Activated naive CD4-positive, alpha-beta T cell treated with anti-CD3 and anti-CD28 coated beads, Interleukin-2, amount 50 U/mL, for 16 hours (primary cell): ENCODE data around the gene RRN3.
"Not testable (repeated sequence)": the region's sequence is repeated elsewhere in the genome, so short reads cannot be mapped to it uniquely, and the experiment has no call there.

Experiments used
- DNase-seq: peaks from one replicate; pipeline ENCODE4 v3.0.0-alpha.2; 2020

Gene RRN3

DNA sequence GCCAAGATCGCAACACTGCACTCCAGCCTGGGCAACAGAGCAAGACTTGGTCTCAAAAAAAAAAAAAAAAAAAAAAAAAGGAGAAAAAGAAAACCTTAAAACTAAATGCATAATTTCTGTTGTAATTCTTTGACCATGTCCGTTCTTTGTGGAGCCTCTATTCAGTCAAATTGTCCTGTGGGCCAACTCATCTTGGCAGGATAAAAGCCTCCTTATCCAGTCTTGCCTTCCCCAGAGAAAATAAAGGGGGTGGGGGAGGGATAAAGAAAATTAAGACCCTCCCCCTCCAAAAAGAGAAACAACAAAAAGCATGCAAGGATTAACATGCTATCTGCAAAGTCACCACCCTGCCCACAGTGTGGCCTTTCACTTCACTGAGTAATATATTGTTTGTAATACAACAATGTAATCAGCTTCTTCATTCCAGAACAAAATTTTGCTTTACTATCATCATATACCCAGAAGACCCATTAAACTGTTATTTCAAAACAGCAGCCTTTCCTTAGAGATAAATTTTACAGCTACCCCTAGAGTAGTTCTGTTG, 5.4 kb upstream of the RRN3 start:
- not testable (repeated sequence) for DNase-seq

DNA sequence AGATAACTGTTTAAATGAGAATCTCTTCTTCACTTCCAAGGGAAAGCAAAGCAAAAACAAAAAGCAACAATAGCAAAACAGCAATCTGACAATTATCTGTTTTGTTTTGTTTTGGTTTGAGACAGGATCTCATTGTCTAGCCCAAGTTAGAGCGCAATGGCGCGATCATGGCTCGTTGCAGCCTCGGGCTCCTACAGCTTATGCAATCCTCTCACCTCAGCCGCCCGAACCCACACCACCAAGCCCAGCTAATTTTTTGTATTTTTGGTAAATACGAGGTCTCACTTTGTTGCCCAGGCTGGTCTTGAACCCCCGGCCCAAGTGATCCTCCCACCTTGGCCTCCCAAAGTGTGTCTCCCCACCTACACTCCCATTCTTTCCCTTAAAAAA, 2.5 kb upstream of the RRN3 start:
- DNase-seq, result not testable (repeated sequence)

DNA sequence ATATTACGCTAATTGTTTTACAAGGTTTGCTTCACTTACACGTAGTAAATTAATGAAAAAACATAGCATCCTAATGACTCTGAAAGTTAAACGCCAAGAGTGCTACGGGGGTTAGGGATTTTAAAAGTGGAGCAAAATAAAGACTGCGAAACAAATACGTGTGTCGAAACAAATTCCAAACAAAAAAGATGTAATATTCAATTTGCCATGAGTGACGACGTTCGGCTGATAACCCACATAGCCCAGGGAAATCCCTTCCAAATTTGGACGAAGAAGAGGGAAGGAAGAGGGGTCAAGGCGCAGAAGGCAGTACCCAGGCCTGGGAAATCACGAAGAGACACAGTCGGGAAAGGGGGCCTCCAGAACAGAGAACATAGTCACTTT, 509 bp downstream of the RRN3 start:
- not testable (repeated sequence) for DNase-seq

DNA sequence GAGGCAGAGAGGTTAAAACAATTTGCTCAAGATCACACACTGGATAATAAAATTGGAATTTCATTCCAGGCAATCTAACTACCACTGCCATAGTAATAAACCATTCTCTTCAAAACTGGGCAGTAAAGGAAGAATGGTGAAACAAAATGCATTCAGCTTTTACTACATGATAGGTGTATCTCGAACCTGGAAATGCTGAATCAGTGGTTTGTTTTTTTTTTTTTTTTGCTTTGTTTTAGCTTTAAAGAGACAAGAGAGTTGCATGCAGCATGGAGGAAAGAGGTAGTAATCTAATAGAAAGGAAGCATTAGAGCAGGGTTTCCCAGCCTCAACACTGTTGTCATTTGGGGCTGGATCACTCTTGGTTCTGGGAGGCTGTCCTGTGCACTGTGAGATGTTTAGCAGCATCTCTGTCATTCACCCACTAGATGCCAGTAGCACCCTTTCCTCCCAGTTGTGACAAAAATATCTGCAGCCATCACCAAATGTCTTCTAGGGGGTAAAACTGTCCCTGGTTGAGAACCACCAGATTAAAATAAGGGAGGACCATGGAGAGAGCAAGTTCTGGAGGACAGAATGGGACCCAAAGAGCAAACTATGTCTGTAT, 3.3 kb downstream of the RRN3 start:
- not testable (repeated sequence) for DNase-seq

DNA sequence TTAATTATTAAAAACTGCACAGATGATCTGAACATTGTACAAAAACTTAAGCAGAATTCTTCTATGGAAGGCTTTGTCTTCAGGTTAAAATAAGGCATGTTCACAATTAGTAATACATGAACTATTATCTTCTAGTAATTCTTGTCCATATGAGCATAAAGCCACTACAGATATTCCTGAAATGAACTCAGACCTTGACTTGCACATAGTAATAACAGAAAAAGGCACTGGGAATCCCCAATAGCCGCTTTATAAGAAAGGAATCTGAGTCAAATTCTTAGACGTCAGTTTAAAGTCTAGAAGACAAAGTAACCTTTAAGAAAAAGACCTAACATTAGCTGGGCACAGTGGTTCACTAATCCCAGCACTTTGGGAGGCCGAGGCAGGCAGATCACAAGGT, 11.3 kb downstream of the RRN3 start:
- not testable (repeated sequence) for DNase-seq

DNA sequence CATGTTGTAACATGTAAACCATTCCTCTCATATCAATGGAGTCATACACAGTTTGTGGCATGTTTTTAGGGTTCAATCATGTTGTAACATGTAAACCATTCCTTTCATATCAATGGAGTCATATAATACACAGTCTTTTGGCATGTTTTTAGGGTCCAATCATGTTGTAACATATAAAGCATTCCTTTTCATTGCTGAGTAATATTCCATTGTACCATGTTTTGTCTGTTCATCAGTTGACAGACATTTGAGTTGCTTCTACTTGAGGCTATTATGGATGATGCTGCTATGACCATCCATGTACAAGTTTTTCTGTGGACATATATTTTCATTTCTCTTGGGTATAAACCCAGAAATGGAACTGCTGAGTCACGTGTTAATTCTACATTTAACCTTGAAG, 13.2 kb downstream of the RRN3 start:
- not testable (repeated sequence) for DNase-seq

DNA sequence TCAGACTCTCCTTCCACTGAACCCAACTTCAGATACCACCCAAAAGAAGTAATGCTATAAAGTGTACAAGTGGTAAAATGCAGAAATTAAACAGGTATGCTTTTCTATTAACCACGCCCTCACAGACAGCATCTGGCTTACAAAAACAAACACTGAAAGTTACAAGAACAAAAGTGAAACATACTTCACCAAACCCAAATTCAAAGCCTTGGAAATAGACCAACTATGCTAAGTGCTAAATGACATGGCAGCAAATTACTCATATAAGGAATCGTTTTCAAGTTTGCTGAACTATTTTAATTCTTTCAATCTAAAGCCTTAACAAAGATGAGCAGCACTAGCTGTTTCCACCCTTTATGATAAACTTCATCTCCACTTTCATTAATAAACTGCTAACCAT, 17.9 kb downstream of the RRN3 start:
- not testable (repeated sequence) for DNase-seq

DNA sequence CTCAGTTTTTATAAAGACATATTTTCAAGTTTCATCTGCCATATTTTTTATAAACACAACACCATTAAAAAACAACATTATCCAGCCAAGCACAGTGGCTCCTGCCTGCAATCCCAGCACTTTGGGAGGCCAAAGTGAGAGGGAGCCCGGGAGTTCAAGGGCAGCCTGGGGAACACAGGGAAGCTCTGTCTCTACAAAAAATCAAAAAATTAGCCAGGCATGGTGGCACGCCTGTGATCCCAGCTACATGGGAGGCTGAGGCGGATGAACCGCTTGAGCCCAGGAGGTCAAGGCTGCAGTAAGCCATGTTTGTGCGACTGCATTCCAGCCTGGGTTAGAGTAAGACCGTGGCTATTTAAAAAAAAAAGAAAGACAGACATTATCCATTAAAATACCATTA, 21.0 kb downstream of the RRN3 start:
- no peak for DNase-seq

DNA sequence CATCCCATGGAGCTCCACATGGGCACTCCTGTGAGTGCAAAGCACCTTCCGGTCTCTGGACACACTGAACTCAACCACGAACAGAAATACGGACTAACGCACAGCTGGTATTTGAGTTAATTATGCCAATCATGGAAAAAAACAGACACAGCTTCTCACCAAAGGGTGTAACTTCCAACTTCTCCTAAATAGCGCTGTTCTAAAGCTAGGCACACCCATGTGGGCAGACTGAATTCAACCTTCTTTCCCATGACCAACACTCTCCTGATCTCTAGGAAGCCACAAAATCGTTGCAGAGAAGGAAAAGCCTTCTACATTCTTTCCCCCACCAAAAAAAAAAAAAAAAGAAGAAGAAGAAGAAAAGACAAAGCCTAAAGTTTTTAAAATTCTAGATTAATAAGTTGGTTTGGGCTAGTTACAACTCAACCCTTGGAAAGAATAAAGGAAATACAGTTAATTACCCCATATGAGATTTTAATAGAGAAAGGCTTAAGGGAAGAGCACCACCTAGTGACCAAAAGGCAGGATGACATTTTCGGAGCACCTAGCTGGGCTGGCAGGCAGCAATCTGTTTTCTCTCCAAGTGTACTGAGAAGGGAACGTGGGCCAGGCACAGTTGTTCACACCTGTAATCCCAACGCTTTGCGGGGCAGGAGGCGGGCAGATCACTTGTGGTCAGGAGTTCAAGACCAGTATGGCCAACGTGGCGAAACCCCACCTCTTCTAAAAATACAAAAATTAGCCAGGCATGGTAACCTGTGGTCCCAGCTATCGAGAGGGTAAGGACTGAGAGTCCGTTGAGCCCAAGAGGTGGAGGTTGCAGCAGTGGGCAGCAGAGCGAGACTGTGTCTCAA, 21.9 kb downstream of the RRN3 start:
- not testable (repeated sequence) for DNase-seq

DNA sequence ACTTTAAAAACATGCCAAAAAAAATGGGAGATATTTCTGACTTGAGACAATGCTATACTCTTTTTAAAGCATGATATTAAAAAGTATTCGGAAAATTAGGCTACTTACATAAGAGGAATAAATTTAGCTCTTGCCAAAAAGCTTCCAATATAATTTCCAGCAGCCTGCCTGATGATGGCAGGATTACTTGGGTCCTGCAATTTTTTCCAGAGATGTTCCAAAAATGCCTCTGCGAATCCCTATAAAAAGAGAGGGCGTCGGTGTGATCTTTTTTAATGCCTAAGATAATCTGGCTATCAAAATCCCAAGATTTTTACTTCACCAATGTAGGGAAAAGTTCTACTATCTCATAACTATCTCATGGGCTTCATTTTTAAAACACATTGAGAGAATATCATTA, 23.1 kb downstream of the RRN3 start:
- not testable (repeated sequence) for DNase-seq

DNA sequence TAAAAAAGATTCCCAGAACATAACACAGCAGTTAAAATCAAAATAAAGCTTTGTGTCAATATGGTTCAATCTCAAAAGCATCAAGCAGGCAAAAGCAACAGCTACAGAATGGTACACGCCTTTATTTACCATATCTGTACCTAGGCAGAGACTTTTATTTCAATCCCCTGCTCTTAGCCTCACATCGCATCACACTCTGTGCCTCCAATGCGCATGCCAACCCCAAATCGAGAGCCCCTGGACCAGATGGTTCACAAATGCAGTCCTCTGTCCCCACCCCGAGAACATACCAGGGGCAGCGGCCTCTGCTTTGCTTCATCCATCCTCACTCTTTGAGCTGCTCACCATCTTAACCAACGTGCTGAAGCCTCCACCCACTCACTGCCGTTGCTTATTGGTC, 27.4 kb downstream of the RRN3 start:
- not testable (repeated sequence) for DNase-seq

DNA sequence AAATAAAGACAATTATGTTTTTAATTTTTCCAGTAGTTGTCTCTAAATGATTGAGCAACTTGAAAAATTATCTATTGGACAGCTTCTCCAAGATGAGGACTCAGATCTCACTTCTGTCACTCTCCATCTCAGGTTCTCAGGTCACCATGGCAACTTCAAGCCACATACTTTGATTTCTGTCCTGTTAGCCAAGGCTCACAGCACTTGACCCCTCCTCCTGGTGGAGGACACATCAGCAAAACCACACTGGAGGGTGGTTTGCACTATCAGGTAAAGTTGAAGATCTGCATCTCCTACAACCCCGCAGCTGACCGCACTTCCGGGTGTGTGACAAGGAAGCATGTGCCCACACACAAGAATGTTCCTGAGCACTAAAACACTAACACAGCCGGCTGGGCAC, 28.1 kb downstream of the RRN3 start:
- DNase-seq, result not testable (repeated sequence)

DNA sequence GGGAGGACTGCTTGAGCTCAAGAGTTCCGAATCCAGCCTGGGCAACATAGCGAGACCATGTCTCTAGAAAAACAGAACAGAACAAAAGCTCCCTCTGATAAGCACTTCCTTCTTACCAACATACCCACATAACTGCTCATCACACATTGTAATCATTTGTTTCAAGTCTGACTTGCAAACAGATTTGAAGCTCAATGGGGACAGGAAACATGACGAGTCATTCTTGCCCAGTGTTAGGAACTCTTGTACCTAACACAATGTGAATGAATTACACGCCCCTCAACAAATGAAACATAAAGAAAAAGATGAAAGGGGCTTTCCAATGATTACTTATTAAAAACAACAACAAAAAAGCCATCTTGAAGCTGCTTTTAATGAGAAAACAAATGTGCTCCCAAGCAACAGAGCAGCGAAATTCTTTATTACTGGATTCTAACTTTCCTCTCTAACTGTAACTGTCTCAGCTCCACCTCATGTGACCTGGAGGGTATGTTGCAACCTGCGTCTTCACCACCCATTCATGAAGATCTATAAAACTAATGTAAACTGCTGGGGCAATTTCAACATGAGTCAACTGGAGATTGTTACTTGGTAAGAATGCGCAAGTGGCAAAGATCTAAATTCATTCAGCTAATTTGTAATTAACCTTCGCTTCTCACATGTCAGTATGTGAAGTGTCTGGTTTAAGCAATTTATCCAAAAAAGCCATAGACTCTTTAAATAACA, 31.8 kb downstream of the RRN3 start:
- DNase-seq, result not testable (repeated sequence)

DNA sequence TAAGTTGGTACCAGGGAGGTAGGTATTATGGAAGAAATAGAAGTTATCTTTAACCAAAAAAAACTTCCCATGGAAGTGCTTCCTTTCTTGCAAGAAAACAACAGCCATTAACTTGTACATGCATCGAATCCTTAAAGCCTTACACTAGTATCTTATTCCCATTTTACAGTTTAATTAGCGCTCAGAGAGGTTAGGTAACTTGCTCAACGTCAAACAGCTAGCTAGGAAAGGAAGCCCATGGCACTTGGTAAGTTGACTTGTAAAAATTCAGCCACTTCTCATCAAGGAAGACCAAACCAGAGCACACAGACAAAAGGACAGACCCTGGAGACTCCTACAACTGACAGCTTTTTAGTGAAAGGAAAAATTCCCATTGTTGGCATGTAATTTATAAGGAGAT, 34.7 kb downstream of the RRN3 start:
- DNase-seq, result no peak

DNA sequence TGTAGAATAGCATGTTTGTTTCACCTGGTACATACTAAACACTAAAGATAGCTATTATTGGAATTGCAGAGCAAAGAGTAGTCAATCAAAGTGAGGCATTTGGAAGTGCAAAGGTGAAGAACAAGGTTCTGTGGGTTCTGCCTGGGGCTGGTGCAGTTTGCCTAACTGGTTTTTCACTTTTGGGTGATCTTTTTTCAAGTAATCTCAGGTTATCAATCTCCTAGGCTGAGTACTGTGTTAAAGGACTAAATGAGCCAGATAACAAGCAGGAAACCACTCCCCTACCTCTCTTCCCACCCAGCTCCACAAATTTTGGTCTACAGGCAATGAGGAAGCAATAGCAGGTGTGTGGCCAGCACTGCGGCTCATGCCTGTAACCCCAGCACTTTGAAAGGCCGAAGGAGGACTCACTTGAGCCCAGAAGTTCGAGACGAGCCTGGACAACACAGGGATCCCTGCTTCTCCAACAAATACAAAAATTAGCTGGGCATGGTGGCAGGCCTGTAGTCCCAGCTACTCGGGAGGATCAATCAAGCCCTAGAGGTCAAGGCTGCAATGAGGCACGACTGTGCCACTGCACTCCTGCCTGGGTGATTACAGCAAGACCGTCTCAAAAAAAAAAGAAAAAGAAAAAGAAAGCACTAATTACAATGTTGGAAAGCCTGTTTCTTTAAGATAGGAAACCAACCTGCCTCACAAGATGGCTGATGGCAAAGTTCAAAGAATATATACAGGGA, 36.2 kb downstream of the RRN3 start:
- DNase-seq, result no peak

DNA sequence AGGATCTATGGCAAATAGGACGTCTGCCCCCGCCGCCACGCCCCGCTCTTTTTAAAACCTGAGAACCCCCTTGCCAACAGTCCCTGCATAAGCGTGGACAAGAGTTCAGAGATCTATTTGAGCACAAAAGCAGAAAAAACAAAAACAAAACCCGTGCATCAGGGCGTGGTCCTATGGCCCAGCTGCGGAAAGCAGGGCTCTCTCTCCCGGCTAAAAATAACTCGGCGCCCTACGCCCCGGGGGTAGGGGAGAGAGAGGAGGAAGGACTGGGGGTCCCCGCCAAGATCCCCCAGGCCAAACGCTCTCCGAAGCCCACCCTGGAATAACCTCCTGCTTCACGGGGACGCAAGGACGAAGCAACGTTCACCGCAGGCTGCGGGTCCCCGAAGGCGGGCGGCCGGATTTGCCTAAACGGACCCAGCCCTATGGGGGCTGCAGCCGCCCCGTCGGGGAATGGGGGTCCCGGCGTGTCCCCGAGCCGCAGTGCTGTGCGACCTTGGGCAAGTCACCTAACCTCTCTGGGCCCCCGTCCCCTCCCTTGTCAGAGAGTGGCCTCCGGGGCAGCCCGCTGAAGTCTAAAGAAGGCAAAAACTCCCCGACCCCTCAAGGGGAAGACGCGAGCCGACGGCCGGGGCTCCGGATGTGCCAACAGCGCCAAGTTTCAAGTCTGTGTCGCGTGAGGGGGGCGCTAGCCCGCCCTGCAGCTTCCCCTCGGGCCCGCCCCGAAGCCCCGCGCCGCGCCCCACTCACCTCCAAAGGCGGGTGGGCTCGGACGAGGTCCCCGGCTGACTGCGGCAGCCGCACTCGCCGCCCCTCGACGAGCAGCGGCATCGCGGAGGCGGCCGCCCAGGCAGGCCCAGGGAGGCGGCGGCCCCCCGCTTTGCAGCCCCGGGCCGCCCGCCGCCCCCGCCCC, 38.7 kb downstream of the RRN3 start:
- DNase-seq, result no peak

DNA sequence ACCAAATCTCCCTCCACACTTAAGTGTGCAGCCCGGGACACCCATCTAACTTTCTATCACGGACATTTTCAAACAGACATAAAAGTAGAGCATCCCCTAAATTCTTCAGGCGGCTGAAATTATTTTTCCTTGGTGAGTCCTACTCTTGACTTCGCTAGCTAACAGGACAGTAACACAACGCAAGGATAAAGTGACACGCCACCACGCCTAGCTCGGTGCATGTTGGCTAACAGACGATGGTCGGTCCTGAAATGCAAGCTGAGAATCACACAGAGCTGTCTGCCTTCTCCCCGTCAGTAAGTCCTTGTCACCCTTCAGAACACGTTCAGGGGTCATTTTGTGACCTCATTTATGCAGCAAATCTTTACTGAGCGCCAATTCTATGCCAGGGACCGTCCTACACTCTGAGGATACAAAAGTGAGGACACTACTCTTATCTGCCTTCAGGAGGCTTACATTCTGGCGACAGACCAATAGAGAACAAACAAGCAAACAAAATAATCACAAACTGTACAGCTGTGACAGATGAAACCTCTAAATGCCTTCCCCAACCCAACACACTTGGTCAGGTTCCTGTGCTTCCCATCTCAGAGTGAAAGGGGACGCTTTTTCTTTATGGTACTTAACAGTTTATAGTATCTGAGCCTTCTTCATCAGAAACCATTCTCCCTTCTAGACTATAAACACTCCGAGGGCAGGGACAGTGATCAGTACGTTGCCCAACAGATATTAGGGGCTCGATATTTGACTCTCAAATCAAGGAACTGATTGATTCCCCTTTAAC, 39.5 kb downstream of the RRN3 start:
- DNase-seq, result no peak

DNA sequence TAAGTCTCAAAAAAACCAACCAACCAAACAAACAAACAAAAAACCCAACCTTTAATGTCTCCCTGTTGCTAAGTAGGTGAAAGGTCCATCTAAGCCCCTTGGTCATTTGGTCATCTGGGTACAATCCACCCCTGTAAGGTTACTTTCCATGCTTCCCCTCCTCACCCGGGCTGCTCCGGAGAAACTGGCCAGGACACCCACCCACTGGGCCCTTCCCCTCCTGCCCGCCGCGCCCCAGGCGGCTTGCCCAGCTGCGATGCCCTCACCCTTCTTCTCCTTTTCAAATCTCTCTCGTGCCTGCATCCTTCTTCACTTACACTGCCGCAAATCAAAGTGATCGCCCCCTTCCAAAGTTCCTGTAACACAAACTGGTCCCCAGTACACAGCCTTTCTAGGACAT, 40.2 kb downstream of the RRN3 start:
- DNase-seq, result no peak

DNA sequence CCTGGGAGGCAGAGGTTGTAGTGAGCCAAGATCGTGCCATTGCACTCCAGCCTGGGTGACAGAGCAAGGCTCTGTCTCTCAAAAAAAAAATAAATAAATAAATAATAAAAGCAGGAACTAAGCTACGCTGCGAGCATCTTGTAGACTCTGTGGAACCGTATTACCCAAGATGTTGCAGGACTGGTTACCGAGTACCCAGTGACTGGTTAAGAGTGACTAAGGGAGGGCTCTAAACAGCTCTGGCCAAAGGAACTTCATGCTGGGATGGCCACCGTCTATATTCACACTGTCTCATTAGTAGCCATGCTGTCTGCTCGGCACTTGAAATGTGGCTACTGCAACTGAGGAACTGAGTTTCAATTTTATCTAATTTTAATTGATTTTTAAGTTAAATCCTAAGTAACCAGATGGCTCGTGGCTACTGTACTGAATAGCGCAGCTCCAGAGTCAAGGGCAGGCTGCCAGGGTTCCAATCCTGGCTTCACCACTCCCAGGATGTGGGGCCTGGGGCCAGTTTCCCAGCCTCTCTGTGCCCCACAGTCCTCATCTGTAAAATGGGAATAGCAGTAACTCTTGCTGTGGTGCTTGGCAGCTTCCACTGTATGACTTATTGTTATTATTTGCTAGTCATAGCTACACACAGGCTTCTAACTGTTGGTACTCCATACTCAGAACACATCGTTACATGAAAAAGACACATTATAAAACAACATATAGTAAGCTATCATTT, 41.2 kb downstream of the RRN3 start:
- no peak for DNase-seq

DNA sequence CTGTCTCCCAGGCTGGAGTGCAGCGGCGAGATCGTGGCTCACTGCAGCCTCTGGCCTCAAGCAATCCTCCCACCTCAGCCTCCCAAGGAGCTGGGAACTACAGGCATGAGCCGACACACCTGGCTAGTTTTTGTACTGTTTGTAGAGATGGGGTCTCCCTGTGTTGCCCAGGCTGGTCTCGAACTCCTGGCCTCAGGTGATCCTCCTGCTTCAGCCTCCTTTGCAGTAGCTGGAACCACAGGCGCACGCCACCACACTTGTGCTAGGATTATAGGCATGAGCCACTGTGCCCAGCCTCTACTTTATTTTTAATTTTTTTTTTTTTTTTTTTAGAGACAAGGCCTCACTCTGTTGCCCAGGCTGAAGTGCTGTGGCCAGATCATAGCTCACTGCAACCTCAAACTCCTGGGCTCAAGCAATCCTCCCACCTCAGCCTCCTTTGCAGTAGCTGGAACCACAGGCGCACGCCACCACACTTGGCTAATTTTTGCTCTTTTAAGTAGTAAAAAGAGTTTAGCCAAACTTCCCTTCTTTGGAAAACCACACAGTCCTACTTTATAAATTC, 42.6 kb downstream of the RRN3 start:
- DNase-seq, result no peak
